ENCODE measurements around the gene UAP1L1. TPM values are rescaled to one million over a fixed set of nuclear protein-coding genes. Genes with fewer than 3 reads are reported as not detected.
A peak's percentile ranks its signal among the peaks of the same experiment; 100 is the strongest.

The UAP1L1 gene
- total RNA-seq, 1 experiment from 2014 or later, result 6.6 TPM

DNA sequence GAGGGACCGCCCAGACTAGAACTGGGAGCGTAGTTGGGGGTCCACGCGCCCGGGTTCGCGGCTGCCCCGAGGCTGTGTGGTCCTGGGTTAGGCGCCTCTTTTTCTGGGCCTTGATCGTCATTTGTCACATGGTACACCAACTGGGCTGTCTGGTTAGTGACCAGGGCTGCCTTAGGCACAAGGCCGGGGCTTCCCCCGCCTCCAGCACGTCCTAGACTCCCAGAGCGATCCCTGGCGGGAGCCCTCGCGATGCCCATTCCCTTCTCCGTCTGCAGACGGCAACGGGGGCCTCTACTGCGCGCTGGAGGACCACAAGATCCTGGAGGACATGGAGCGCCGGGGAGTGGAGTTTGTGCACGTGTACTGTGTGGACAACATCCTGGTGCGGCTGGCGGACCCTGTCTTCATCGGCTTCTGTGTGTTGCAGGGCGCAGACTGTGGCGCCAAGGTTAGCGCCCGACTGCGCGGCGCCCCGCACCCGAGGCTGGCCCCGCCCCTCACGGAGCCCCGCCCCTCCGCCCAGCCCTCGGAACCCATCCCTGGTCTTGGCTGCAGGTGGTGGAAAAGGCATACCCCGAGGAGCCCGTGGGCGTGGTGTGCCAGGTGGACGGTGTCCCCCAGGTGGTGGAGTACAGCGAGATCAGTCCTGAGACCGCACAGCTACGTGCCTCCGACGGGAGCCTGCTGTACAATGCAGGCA, 1.5 kb downstream of the UAP1L1 start:
- no peak overlapping the region for H2BK20ac ChIP-seq (ENCODE audit: low read depth, low read length, poor library complexity, severe bottlenecking)
- H3K18ac ChIP-seq (ENCODE audit: insufficient read length, low read depth, low read length), result no peak overlapping the region
- no peak overlapping the region for H2AFZ ChIP-seq (ENCODE audit: low read length)
- no peak overlapping the region for H2BK12ac ChIP-seq (ENCODE audit: insufficient read length, low read depth, low read length)
- no peak overlapping the region for H2BK5ac ChIP-seq (ENCODE audit: insufficient read length, low read length)
- no peak overlapping the region for H2BK15ac ChIP-seq (ENCODE audit: low read depth, low read length)
- H3K36me3 Mint-ChIP-seq (ENCODE audit: insufficient read depth in 1 of 3, low read depth in 3 of 3), result no peaks in the 10 kb centered on the region; a peak in 1 of 7 replicates
- H3K4me3 Mint-ChIP-seq, result peak overlapping the region; percentile 60 to 76
- H3K4me2 ChIP-seq (ENCODE audit: insufficient read depth, insufficient read length, low read length), result peak overlapping the region; percentile 77
- no CpG with 5 or more reads among the region's 51 CpGs for WGBS (ENCODE audit: extremely low coverage, insufficient read length, low lambda C conversion rate)
- H4K5ac ChIP-seq (ENCODE audit: insufficient read length, low read depth, low read length), result no peak overlapping the region
- H3K79me2 ChIP-seq (ENCODE audit: insufficient read depth, low read length), result no peaks in the 10 kb centered on the region
- TF ChIP-seq, protein P1, sequence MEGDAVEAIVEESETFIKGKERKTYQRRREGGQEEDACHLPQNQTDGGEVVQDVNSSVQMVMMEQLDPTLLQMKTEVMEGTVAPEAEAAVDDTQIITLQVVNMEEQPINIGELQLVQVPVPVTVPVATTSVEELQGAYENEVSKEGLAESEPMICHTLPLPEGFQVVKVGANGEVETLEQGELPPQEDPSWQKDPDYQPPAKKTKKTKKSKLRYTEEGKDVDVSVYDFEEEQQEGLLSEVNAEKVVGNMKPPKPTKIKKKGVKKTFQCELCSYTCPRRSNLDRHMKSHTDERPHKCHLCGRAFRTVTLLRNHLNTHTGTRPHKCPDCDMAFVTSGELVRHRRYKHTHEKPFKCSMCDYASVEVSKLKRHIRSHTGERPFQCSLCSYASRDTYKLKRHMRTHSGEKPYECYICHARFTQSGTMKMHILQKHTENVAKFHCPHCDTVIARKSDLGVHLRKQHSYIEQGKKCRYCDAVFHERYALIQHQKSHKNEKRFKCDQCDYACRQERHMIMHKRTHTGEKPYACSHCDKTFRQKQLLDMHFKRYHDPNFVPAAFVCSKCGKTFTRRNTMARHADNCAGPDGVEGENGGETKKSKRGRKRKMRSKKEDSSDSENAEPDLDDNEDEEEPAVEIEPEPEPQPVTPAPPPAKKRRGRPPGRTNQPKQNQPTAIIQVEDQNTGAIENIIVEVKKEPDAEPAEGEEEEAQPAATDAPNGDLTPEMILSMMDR (conservative IDR thresholded peaks at IDR 0.05), result no peak
- peaks cover 46% of the 10 kb centered on the region for H3K27me3 Mint-ChIP-seq (ENCODE audit: low read depth)
- no peak overlapping the region; the same call in 1 of the 2 replicates for H3K14ac ChIP-seq (ENCODE audit: insufficient read depth, low read length)
- no peak overlapping the region for H3K56ac ChIP-seq (ENCODE audit: insufficient read length, low read depth, low read length)
- H3K4me1 ChIP-seq (ENCODE audit: insufficient read depth, low read length), result peaks cover 3% of the 10 kb centered on the region; the same call in 1 of the 2 replicates
- H4K91ac ChIP-seq (ENCODE audit: insufficient read length, low read depth, low read length), result no peak overlapping the region
- H3K23me2 ChIP-seq (ENCODE audit: insufficient read length, low read depth, low read length, poor library complexity, severe bottlenecking), result peaks cover 17% of the 10 kb centered on the region
- H4K8ac ChIP-seq (replicated peaks; ENCODE audit: insufficient read length, low read depth, low read length), result no peak overlapping the region
- peaks cover 3% of the 10 kb centered on the region for H4K20me1 ChIP-seq (ENCODE audit: control insufficient read depth, insufficient read depth, insufficient read length)
- peaks cover 18 to 29% of the 10 kb centered on the region in 2 experiments for H3K4me1 Mint-ChIP-seq
- H3K23ac ChIP-seq (ENCODE audit: insufficient read length, low read depth, low read length), result no peak overlapping the region
- DNase-seq, result peak; percentile 77
- peaks cover 7% of the 10 kb centered on the region; the same call in 1 of the 2 replicates for H3K27me3 ChIP-seq (ENCODE audit: insufficient read depth, low read length)
- no peak overlapping the region for H3K4ac ChIP-seq (ENCODE audit: low read depth, low read length)
- H2BK120ac ChIP-seq (ENCODE audit: low read depth, low read length, poor library complexity, severe bottlenecking), result no peak overlapping the region
- H3K27ac ChIP-seq (ENCODE audit: insufficient read length, low read depth, low read length), result no peak overlapping the region
- H3K79me1 ChIP-seq (ENCODE audit: insufficient read depth, low read depth, low read length, poor library complexity, severe bottlenecking), result no peaks in the 10 kb centered on the region
- H2AK5ac ChIP-seq (ENCODE audit: insufficient read length, low read length), result no peak overlapping the region
- no peaks in the 10 kb centered on the region; a peak in 1 of 5 replicates for H3K9me3 Mint-ChIP-seq
- H3T11ph ChIP-seq (ENCODE audit: low read length), result no peak overlapping the region
- H3K9me3 ChIP-seq (ENCODE audit: control insufficient read depth, low read depth, low read length), result no peaks in the 10 kb centered on the region
- no peak overlapping the region for H3K27ac Mint-ChIP-seq
- H3K9ac ChIP-seq (ENCODE audit: extremely low read depth, insufficient read length, low read length), result no peak overlapping the region

Measured in H9 (cell line).